Karpas-422 (cell line): ENCODE results near the gene LRRC46. TPM values are rescaled to one million over a fixed set of nuclear protein-coding genes. Genes with fewer than 3 reads are reported as not detected.

Source experiments
- DNase-seq: peaks from one replicate; pipeline ENCODE4 v3.0.0-alpha.2; 2015
- H2AFZ ChIP-seq: fragments of 200-600 bp; sonication (generic); 2 replicates; pipeline ENCODE4 v1.6.1; 2014; ENCODE audit warnings: antibody characterized with exemption, low read length, mixed read lengths
- H3K27ac ChIP-seq: fragments of 200-600 bp; sonication (generic); 2 replicates; pipeline ENCODE4 v1.5.1; 2014; ENCODE audit warnings: mild to moderate bottlenecking, low read length, moderate library complexity
- H3K27me3 ChIP-seq: fragments of 200-600 bp; sonication (generic); 2 replicates; pipeline ENCODE4 v1.6.1; 2014; ENCODE audit warnings: low read length, mixed read lengths
- H3K36me3 ChIP-seq: fragments of 200-600 bp; sonication (generic); 2 replicates; pipeline ENCODE4 v1.6.1; 2014; ENCODE audit warnings: low read length, mixed read lengths; ENCODE audit not compliant: insufficient read depth
- H3K4me1 ChIP-seq: fragments of 200-600 bp; sonication (generic); 2 replicates; pipeline ENCODE4 v1.6.1; 2014; ENCODE audit warnings: mild to moderate bottlenecking, low read length, mixed read lengths
- H3K4me2 ChIP-seq: fragments of 200-600 bp; sonication (generic); 2 replicates; pipeline ENCODE4 v1.6.1; 2014; ENCODE audit warnings: low read length, low read depth, mild to moderate bottlenecking; ENCODE audit not compliant: poor library complexity, severe bottlenecking
- H3K4me3 ChIP-seq: fragments of 200-600 bp; sonication (generic); 2 replicates; pipeline ENCODE4 v1.5.1; 2014; ENCODE audit warnings: mild to moderate bottlenecking, antibody characterized with exemption, low read length, mixed read lengths
- H3K79me2 ChIP-seq: fragments of 200-600 bp; sonication (generic); 2 replicates; pipeline ENCODE4 v1.6.1; 2014; ENCODE audit warnings: mild to moderate bottlenecking, low read length, mixed read lengths
- H3K9ac ChIP-seq: fragments of 200-600 bp; sonication (generic); 2 replicates; pipeline ENCODE4 v1.6.0; 2014; ENCODE audit warnings: low read length
- H3K9me2 ChIP-seq: fragments of 200-600 bp; sonication (generic), shearing (Covaris generic); replicated peaks from 2 replicates; pipeline ENCODE4 v1.6.0; 2014; ENCODE audit warnings: mild to moderate bottlenecking, low read length, moderate library complexity; ENCODE audit not compliant: insufficient read depth
- H3K9me3 ChIP-seq: fragments of 300-700, 200-600 bp; sonication (generic); 2 replicates; pipeline ENCODE4 v1.6.1; 2014; ENCODE audit warnings: low read length, mixed read lengths
- H4K20me1 ChIP-seq: fragments of 200-600 bp; sonication (generic); 2 replicates; pipeline ENCODE4 v1.6.1; 2014; ENCODE audit warnings: mild to moderate bottlenecking, antibody characterized with exemption, low read length, low read depth; ENCODE audit not compliant: insufficient read depth
- total RNA-seq: library from RNA; depleted of rRNA; stranded (reverse); fragments of >200 nt; shearing (Covaris generic); gene quantifications from 2 replicates; pipeline ENCODE4 v1.2.3, GENCODE V29; 2014; ENCODE audit warnings: low replicate concordance

The LRRC46 gene
- total RNA-seq, 1 experiment from 2014 or later, result not detected

DNA sequence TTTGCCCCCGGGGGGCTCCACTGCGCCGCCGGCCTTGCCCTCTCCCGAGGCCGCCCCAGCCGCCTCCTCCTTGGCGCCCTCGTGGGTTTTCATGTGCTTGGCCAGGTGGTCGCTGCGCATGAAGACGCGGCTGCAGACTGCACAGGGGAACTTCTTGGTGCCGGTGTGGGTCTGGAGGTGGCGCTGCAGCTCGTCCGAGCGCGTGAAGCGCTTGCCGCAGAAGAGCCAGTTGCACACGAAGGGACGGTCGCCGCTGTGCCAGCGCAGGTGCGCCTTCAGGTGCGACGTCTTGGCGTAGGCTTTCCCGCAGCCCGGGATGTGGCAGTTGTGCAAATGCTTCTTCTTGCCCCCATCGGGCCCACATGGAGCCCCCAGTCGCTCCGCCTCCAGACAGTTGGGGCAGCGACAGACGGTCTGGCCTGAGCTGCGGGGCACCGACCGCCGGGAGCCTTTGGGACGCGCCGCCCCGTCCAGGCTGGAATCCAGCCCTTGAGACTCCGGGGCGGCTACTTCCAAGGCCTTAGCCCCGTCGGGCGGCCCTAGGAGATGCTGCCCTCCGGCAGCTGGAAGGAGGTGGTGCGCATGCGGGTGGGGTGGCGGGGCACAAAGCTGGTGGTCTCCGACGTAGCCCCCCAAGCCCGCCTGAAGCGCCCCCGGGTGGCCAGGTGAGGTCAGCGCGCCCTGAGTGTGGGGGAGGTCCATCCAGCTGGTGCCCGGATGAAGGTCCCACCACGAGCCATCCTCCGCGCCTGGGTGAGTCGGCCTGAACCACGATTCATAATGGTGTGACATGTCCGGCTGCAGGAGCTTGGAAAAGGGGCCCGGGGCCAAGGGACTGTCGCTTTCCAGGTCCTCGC lies 16.1 kb downstream of the LRRC46 start:
- Histone ChIP-seq H3K27ac (no peak overlapping the region), H3K9me2 (no peaks in the 10 kb centered on the region), H3K4me1 (peaks cover 8% of the 10 kb centered on the region), H3K79me2 (no peaks in the 10 kb centered on the region), H3K4me2 (no peak overlapping the region), H3K9ac (no peak overlapping the region), H3K4me3 (no peak overlapping the region), H3K9me3 (no peaks in the 10 kb centered on the region), H3K27me3 (no peaks in the 10 kb centered on the region), H4K20me1 (peaks cover 4% of the 10 kb centered on the region; the same call in 1 of the 2 replicates), H3K36me3 (no peaks in the 10 kb centered on the region), H2AFZ (no peak overlapping the region)
- DNase-seq, result no peak

DNA sequence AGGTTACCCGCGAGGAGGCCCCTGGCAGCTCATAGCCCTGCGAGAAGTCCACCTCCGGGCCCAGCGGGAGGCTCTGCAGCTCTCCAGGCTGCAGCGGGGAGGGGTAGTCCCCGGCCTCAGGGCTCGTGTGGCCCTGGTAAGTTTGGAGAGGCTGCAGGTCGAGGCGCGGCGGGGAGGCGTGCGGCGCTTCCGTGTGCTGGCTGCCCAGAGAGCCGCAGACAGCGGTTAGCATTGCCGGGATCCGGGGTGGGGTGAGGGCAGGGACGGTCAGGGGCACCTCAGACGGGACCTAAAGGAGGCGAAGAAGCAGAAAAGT lies 16.7 kb downstream of the LRRC46 start:
- no peak overlapping the region for H3K4me2 ChIP-seq
- H4K20me1 ChIP-seq, result peaks cover 4% of the 10 kb centered on the region; the same call in 1 of the 2 replicates
- no peak overlapping the region for H3K9ac ChIP-seq
- no peaks in the 10 kb centered on the region for H3K79me2 ChIP-seq
- H3K9me2 ChIP-seq, result no peaks in the 10 kb centered on the region
- DNase-seq, result no peak
- no peak overlapping the region for H3K4me3 ChIP-seq
- H3K9me3 ChIP-seq, result no peaks in the 10 kb centered on the region
- H3K36me3 ChIP-seq, result no peaks in the 10 kb centered on the region
- H3K27ac ChIP-seq, result no peak overlapping the region
- H3K4me1 ChIP-seq, result peaks cover 5% of the 10 kb centered on the region; the same call in 1 of the 2 replicates
- H3K27me3 ChIP-seq, result no peaks in the 10 kb centered on the region
- H2AFZ ChIP-seq, result no peak overlapping the region

- H3K27ac ChIP-seq, result no peak overlapping the region
- no peak overlapping the region for H3K9ac ChIP-seq
- H3K27me3 ChIP-seq, result no peaks in the 10 kb centered on the region
- H3K9me3 ChIP-seq, result no peaks in the 10 kb centered on the region
- H3K9me2 ChIP-seq, result no peaks in the 10 kb centered on the region
- H3K4me2 ChIP-seq, result no peak overlapping the region
- peaks cover 5% of the 10 kb centered on the region; the same call in 1 of the 2 replicates for H3K4me1 ChIP-seq
- H3K4me3 ChIP-seq, result no peak overlapping the region
- no peak overlapping the region for H2AFZ ChIP-seq
- no peak for DNase-seq
- H3K36me3 ChIP-seq, result no peaks in the 10 kb centered on the region
- H4K20me1 ChIP-seq, result peaks cover 4% of the 10 kb centered on the region; the same call in 1 of the 2 replicates
- no peaks in the 10 kb centered on the region for H3K79me2 ChIP-seq
Measured at GRCh38 chr17:47850373-47850691, 18.9 kb downstream of the LRRC46 start.

DNA sequence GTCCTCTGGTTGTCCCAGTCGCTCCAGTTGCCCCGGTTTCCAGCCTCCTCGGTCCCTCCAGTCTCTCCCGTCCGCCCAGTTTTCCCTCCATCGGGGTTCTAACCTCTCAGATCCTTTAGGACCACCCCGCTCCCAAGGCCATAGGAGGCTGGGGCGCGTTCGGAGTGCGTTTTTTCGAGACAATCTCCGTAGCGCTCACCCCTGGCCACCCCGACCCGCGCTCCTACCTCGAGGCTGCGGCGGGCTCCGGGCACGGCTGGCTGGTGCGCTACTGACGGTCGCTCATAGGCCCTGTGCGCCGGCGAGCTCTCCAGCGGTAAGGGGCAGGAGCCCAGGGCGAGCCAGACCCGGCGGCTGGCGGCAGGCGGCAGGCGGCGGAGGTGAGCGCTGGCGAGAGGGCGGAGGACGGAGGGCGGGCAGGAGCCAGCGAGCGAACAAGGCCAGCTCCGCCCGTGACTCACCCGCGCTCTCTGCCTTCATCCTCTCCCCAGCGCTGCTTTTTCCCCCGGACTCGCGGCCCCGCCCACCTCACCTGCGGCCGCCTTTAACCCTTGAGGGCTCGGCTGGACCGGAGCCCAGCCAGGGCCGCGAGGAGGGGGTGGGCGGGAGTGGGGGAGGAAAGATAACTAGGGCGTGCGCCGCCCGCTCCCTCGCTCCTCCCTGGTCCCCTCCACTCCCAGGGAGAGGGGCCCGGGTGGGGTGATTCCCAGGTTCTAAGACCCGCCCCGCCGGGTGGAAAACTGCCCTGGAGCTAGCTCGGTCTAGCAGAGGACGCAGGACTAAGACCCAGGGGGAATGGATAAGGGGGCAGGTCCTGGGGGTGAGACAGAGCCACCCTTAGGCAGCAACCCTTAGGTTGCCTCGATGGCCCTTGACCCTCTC lies 19.5 kb downstream of the LRRC46 start, which contains the start of gene SP6:
TSS of gene SP6 (minus strand) at position 472 of the 882 bp plus-strand sequence. CDS start 2,734 bp downstream, outside the sequence.
- H3K4me2 ChIP-seq, result peak within 1 kb of the TSS; percentile 40
- H3K9ac ChIP-seq, result no peak within 1 kb of the TSS
- H3K4me1 ChIP-seq, result peaks cover 5% of the 10 kb centered on the region; the same call in 1 of the 2 replicates
- H4K20me1 ChIP-seq, result peaks cover 4% of the 10 kb centered on the region; the same call in 1 of the 2 replicates
- no peaks in the 10 kb centered on the region for H3K79me2 ChIP-seq
- no peaks in the 10 kb centered on the region for H3K36me3 ChIP-seq
- H2AFZ ChIP-seq, result no peak within 1 kb of the TSS
- DNase-seq, result peak; percentile 76
- H3K27ac ChIP-seq, result no peak within 1 kb of the TSS
- no peaks in the 10 kb centered on the region for H3K9me2 ChIP-seq
- H3K9me3 ChIP-seq, result no peaks in the 10 kb centered on the region
- H3K4me3 ChIP-seq, result no peak within 1 kb of the TSS
- no peaks in the 10 kb centered on the region for H3K27me3 ChIP-seq

GRCh38 chr17:47851764-47852112 lies 20.3 kb downstream of the LRRC46 start:
- H3K4me2 ChIP-seq, result no peak overlapping the region
- H3K27me3 ChIP-seq, result no peaks in the 10 kb centered on the region
- H3K27ac ChIP-seq, result no peak overlapping the region

DNA sequence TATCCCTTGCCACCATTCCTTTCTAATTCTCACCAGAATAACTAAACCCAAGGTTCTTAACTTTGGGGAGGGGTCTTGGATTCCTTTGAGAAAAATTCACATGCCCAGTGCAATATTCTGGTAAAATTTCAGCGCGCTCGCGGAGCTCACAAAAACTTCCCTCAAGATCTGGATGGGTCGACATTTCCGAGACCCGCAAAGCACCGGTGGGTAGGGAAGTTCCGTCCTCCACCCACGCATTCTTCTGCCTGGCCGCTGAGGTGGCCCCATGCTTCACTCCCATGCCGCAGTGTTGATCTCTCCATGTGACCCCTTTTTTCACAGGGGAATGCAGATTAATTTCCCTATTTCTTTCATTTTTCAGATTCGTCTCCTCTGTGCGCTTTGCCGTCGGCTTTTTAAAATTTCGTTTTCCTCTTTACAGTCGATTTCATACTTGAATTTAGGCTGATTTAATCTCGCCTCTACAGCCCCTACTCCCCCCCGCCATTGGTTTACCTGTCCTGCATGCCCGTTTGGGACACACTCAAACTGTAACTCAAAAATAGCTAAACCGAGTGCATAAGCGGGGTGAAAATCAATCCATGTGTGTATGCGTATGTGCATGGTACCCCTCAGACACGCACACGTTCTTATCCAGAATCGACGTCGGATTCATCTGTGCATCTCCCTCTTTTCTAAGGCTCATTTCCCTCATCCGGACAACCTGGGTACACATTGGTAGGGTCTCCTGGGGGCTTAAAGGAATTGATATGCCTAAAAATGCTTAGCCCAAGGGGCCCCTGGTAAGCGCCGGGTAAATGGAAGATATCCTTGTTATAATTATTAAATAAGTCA lies 20.9 kb downstream of the LRRC46 start:
- Histone ChIP-seq H3K27ac (no peak overlapping the region), H3K4me3 (no peak overlapping the region)

More at GRCh38 chr17:47851764-47852112, 20.3 kb downstream of the LRRC46 start:
- Histone ChIP-seq H4K20me1 (peaks cover 4% of the 10 kb centered on the region; the same call in 1 of the 2 replicates), H2AFZ (no peak overlapping the region), H3K4me3 (no peak overlapping the region), H3K9me2 (no peaks in the 10 kb centered on the region), H3K4me1 (peaks cover 5% of the 10 kb centered on the region; the same call in 1 of the 2 replicates), H3K36me3 (no peaks in the 10 kb centered on the region), H3K9ac (no peak overlapping the region), H3K79me2 (no peaks in the 10 kb centered on the region), H3K9me3 (no peaks in the 10 kb centered on the region)
- DNase-seq, result no peak

DNA sequence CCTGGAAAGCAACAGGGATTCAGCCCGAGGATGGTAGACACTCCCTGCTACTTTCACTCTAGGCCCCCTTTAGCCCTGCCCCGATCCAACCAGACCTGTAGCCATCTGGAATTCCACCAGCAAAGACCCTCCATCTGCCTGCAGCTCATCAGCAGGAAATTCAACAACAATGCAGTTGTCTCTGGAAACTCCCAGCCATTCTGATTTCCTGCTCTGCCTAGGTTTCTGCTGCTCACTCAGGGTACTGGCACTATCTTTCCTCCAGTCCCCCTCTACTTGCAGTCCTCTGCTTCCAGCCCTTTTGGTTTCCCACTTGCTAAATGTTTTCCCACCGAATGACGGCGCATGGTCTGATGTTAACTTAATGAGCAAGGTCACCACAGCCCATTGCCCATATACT lies 22.1 kb downstream of the LRRC46 start:
- Histone ChIP-seq H3K27ac (no peak overlapping the region), H3K9me2 (no peaks in the 10 kb centered on the region), H3K9ac (no peak overlapping the region), H3K79me2 (no peaks in the 10 kb centered on the region), H2AFZ (no peak overlapping the region), H3K36me3 (no peaks in the 10 kb centered on the region), H3K9me3 (no peaks in the 10 kb centered on the region), H3K4me3 (no peak overlapping the region), H3K4me1 (peaks cover 5% of the 10 kb centered on the region; the same call in 1 of the 2 replicates), H3K4me2 (no peak overlapping the region), H4K20me1 (peaks cover 4% of the 10 kb centered on the region; the same call in 1 of the 2 replicates), H3K27me3 (no peaks in the 10 kb centered on the region)
- no peak for DNase-seq

More for the DNA sequence above, 20.9 kb downstream of the LRRC46 start:
- H2AFZ ChIP-seq, result no peak overlapping the region
- H3K79me2 ChIP-seq, result no peaks in the 10 kb centered on the region
- no peaks in the 10 kb centered on the region for H3K27me3 ChIP-seq
- no peaks in the 10 kb centered on the region for H3K36me3 ChIP-seq
- H3K9me3 ChIP-seq, result no peaks in the 10 kb centered on the region
- no peaks in the 10 kb centered on the region for H3K9me2 ChIP-seq
- no peak for DNase-seq
- H3K4me1 ChIP-seq, result peaks cover 5% of the 10 kb centered on the region; the same call in 1 of the 2 replicates
- H3K4me2 ChIP-seq, result no peak overlapping the region
- H4K20me1 ChIP-seq, result peaks cover 4% of the 10 kb centered on the region; the same call in 1 of the 2 replicates
- H3K9ac ChIP-seq, result no peak overlapping the region
